SJCRH30 (cell line): ENCODE data around the gene HTR3B. TPM values are rescaled to one million over a fixed set of nuclear protein-coding genes. Genes with fewer than 3 reads are reported as not detected.
"Not testable (repeated sequence)": the region's sequence is repeated elsewhere in the genome, so short reads cannot be mapped to it uniquely, and the experiment has no call there.

ENCODE experiments used
- DNase-seq, 2 experiments: peaks; one replicate each; pipeline ENCODE4 v3.0.0-alpha.2; 2015 to 2020
- H3K27ac ChIP-seq: fragments of 250-450 bp; sonication (Bioruptor Pico); 2 replicates; pipeline ENCODE4 v1.5.1; 2020; ENCODE audit warnings: mild to moderate bottlenecking, moderate library complexity
- H3K27me3 ChIP-seq: fragments of 250-450 bp; sonication (Bioruptor Pico); 2 replicates; pipeline ENCODE4 v1.5.1; 2020; ENCODE audit warnings: mild to moderate bottlenecking, moderate library complexity
- H3K36me3 ChIP-seq: fragments of 250-450 bp; sonication (Bioruptor Pico); 2 replicates; pipeline ENCODE4 v1.5.1; 2020; ENCODE audit warnings: mild to moderate bottlenecking, moderate library complexity
- H3K4me1 ChIP-seq: fragments of 250-450 bp; sonication (Bioruptor Pico); 2 replicates; pipeline ENCODE4 v1.5.1; 2020; ENCODE audit warnings: mild to moderate bottlenecking, moderate library complexity
- H3K4me3 ChIP-seq: fragments of 250-450 bp; sonication (Bioruptor Pico); 2 replicates; pipeline ENCODE4 v1.5.1; 2020; ENCODE audit warnings: mild to moderate bottlenecking, moderate library complexity
- H3K9me3 ChIP-seq: fragments of 250-450 bp; sonication (Bioruptor Pico); replicated peaks from 2 replicates; pipeline ENCODE4 v1.5.1; 2020; ENCODE audit warnings: mild to moderate bottlenecking, moderate library complexity
- total RNA-seq: library from RNA; depleted of rRNA; stranded (reverse); fragments of >200 nt; shearing (Covaris generic); gene quantifications from 2 replicates; pipeline ENCODE4 v1.2.3, GENCODE V29; 2014

HTR3B gene
- total RNA-seq, 1 experiment from 2014 or later, result not detected

DNA sequence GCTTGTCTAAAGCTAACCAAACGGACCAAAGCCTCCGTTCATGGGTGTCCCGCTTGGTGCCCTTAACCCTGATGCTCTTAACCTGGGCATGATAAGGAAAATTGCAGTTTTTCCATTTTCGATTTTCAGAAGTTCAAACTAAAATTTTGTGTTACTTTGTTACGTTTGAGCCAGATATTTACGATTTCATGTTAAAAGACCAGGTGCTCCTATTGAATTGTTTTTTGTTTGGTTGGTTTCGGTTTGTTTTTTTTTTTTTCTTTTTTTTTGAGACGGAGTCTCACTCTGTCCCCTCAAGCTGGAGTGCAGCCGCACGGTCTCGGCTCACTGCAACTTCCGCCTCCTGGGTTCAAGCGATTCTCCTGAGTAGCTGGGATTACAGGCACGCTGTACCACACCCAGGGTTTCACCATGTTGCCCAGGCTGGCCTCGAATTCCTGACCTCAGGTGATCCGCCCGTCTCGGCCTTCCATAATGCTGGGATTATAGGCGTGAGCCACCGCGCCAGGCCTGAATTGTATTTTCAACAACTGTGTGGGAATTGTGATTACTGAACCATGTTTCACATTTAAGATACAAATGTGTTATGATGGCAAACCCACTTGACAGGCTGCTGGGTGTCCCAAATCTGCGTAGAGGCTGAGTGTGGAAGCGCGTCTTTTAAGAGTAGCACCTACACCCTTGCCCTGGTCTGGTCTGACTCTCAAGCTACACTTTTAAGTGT is 28.4 kb upstream of the HTR3B start:
- no peaks in the 10 kb centered on the region for H3K36me3 ChIP-seq
- H3K9me3 ChIP-seq, result no peaks in the 10 kb centered on the region
- peak overlapping the region; percentile 70 for H3K4me3 ChIP-seq
- H3K4me1 ChIP-seq, result peaks cover 11% of the 10 kb centered on the region
- peak; percentile 25 to 36 for DNase-seq
- peak overlapping the region; percentile 95 for H3K27ac ChIP-seq
- no peaks in the 10 kb centered on the region for H3K27me3 ChIP-seq

DNA sequence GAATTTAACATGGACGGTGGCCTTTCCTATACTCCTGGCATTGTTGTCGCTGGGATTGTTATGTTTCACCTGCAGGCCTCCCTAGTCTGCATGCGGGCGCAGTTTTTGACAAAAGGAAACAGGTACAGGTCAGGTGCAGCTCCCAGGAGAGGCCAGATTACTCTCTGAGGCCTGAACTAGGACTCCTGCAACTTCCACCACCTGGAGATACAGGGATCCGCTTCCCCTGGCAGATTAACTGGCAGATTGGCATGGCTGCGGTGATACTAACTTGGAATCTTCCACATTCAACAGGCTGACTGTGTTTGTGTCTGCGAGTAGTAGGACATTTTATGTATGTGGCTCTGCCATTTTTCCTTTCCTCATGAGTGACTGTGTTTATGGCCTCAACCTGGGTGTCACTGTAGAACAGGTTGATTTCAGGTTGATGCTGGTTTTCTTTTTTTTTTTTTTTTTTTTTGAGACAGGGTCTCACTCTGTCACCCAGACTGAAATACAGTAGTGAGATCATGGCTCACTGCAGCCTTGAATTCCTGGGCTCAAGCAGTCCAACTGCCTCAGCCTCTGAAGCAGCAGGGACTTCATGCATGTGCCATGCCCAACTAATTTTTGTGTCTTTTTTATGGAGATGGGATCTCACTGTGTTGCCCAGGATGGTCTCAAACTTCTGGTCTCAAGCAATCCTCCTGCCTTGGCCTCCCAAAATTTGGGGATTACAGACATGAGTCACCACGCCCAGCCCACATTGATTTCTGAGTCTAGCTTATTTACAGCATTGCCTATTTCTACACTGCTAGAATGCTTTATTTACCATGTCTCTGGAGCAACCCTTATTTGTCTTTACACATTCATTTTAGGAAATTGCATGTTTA is 27.6 kb upstream of the HTR3B start:
- Histone ChIP-seq H3K4me3 (peak overlapping the region; percentile 70), H3K4me1 (peaks cover 17% of the 10 kb centered on the region), H3K27me3 (no peaks in the 10 kb centered on the region), H3K9me3 (no peaks in the 10 kb centered on the region), H3K27ac (peak overlapping the region; percentile 95), H3K36me3 (no peaks in the 10 kb centered on the region)
- DNase-seq, result no peak

DNA sequence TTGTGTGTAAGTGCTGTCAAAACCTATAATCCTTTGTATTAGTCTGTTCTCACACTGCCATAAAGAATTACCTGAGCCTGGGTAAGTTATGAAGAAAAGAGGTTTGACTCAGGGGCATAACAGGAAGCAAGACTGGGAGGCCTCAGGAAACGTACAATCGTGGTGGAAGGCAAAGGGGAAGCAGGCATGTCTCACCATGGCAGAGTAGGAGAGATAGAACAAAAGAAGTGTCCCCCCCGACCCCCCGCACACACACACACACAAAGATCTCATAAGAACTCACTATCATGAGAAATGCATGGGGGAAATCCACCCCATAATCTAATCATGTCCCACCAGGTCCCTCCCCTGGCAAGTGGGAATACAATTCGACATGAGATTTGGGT is 26.9 kb upstream of the HTR3B start:
- no peak overlapping the region for H3K4me3 ChIP-seq
- H3K27ac ChIP-seq, result no peak overlapping the region
- H3K4me1 ChIP-seq, result peaks cover 19% of the 10 kb centered on the region
- no peak for DNase-seq
- H3K9me3 ChIP-seq, result no peaks in the 10 kb centered on the region
- no peaks in the 10 kb centered on the region for H3K36me3 ChIP-seq
- no peaks in the 10 kb centered on the region for H3K27me3 ChIP-seq

DNA sequence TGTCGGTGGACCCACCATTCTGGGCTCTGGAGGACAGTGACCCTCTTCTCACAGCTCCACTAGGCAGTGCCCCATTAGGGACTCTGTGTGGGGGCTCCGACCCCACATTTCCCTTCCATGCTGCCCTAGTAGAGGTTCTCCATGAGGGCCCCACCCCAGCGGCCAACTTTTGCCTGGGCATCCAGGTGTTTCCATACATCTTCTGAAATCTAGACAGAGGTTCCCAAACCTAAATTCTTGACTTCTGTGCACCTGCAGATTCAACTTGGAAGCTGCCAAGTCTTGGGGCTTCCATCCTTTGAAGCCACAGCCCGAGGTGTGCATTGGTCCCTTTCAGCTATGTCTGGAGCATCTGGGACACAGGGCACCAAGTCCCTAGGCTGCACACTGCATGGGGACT is 25.1 kb upstream of the HTR3B start:
- DNase-seq, H3K27ac ChIP-seq, H3K4me3 ChIP-seq, H3K27me3 ChIP-seq, H3K9me3 ChIP-seq, H3K36me3 ChIP-seq: not testable (repeated sequence)
- H3K4me1 ChIP-seq, result peaks cover 17% of the 10 kb centered on the region

DNA sequence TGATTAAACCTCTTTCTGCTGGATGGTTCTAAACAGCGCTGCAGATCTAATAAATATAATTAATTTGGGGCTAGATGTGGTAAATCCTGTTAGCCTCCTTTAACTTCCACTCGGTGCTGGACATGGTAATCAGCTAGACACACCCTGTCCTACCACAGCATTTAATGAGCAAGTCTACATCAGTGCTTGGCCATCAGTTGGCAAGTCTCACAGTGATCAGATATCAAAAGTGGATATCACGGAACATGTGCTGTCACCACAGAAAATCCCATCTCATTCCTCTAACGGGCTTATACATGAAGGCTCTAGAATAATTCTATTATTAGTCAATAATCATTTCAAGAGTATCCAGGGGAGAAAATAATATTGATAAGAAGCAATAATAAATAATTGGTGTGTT is 23.6 kb upstream of the HTR3B start:
- Histone ChIP-seq H3K36me3 (no peaks in the 10 kb centered on the region), H3K4me3 (no peak overlapping the region), H3K27me3 (no peaks in the 10 kb centered on the region), H3K4me1 (peaks cover 17% of the 10 kb centered on the region), H3K9me3 (no peaks in the 10 kb centered on the region), H3K27ac (peak overlapping the region; percentile 76)
- peak; percentile 29 to 66 for DNase-seq

DNA sequence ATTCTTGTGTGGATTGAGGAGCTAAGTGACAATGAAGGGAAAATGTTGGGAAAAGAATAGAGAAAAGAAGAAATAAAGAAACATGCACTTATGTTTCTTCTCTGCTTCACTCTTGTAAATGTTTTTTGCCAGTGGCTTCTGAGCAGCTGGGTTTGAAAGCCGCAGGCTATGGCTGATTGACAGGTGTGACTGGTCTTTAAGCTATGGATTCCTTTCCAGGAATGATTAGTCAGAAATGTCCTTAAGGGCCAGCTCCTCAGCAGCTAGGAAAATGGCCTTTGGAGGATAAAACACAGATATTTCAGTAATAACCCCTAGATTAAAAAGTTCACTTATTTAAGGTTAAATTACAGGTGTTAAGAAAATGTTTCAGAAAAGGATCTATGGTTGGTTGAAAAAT is 22.7 kb upstream of the HTR3B start:
- H3K4me3 ChIP-seq, result no peak overlapping the region
- H3K27me3 ChIP-seq, result no peaks in the 10 kb centered on the region
- H3K4me1 ChIP-seq, result peaks cover 17% of the 10 kb centered on the region
- no peaks in the 10 kb centered on the region for H3K9me3 ChIP-seq
- H3K36me3 ChIP-seq, result no peaks in the 10 kb centered on the region
- peak overlapping the region; percentile 76 for H3K27ac ChIP-seq
- peak; percentile 70 to 86 for DNase-seq

DNA sequence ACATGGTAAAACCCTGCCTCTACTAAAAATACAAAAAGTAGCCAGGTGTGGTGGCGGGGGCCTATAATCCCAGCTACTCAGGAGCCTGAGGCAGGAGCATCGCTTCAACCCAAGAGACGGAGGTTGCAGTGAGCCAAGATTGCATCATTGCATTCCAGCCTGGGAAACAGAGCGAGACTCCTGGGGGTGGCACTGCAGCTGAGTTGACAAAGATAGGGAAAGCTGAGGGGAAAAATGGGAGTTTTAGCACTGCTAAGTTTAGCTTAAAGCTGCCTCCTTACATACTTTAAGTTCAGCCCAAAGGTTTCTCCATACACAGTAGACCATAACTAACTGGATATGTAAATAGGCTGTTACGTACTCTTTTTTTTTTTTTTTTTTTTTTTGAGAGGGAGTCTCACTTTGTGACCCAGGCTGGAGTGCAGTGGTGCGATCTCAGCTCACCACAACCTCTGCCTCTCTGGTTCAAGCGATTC is 20.2 kb upstream of the HTR3B start:
- Histone ChIP-seq H3K9me3 (no peaks in the 10 kb centered on the region), H3K4me3 (no peak overlapping the region), H3K27me3 (no peaks in the 10 kb centered on the region), H3K36me3 (no peaks in the 10 kb centered on the region), H3K27ac (no peak overlapping the region), H3K4me1 (peaks cover 17% of the 10 kb centered on the region)
- DNase-seq, result peak in 1 of 2 experiments; percentile 40

DNA sequence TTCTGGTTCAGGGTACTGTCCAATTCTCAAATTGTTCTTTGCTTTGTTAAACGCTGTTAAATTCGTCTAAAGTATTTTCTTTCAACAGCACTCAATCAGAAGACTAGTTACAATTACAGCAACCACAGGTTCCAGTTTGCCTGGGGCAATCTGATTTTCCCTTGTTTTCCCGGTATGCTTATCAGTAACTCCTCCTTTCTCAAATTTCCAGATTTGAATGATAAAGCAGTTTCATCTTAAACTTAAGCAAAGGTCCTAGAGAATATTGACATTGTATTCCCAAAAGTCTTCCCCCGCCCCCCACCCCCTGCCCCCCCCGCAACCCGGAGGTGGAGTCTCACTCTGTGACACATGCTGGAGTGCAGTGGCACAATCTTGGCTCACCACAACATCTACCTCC is 18.7 kb upstream of the HTR3B start:
- H3K9me3 ChIP-seq, result no peaks in the 10 kb centered on the region
- H3K4me1 ChIP-seq, result peaks cover 13% of the 10 kb centered on the region
- H3K27ac ChIP-seq, result no peak overlapping the region
- no peak overlapping the region for H3K4me3 ChIP-seq
- H3K27me3 ChIP-seq, result no peaks in the 10 kb centered on the region
- H3K36me3 ChIP-seq, result no peaks in the 10 kb centered on the region
- DNase-seq, result peak in 1 of 2 experiments; percentile 39

DNA sequence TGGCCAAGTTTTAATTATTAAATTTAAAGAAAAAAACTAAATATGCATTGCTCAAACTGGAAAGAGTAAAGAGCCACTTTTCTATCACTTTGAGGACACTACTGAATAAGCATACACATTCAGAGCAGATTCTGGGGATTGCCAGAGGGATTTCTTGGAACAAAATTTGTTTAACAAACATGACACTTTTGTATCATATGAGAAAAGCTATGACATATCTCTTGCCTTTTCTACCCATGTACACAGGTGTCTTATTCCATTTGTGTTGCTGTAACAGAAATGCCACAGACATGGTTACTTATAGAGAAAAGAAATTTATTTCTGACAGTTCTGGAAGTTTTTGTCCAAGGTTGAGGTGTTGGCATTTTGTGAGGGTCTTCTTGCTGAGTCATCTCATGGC is 15.7 kb upstream of the HTR3B start:
- Histone ChIP-seq H3K27me3 (no peaks in the 10 kb centered on the region), H3K4me3 (no peak overlapping the region), H3K4me1 (0 out of 2 replicates have a peak, but pooled peaks cover 2% of the 10 kb centered on the region), H3K9me3 (no peaks in the 10 kb centered on the region), H3K27ac (no peak overlapping the region), H3K36me3 (no peaks in the 10 kb centered on the region)
- DNase-seq, result no peak

DNA sequence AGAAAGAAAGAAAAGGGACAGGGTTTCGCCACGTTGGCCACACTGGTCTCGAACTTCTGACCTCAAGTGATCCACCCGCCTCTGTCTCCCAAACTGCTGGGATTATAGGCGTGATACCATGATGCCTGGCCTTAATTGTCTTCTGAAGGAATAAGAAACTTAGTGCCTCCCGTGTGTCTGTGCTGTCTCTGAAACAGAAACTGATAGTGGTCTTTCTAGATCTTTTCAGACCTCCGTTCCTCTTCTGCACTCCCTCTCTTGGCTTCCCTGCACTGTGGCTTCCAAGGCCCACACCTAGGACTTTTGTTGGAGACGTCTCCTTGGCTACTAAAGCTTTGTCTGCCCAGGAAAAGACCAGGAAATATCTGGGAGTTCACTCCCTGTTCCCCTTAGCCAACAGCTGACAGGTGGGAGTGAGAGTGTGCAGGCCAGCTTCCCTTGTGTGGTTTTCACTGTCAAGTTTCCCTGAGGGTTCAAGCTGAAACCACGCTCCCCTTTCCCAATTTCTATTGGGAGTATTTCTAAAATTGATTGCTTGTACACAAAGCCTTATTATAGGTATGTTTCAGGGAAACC is 10.1 kb upstream of the HTR3B start:
- Histone ChIP-seq H3K36me3 (no peaks in the 10 kb centered on the region), H3K4me3 (no peak overlapping the region), H3K27me3 (no peaks in the 10 kb centered on the region), H3K4me1 (0 out of 2 replicates have a peak, but pooled peaks cover 2% of the 10 kb centered on the region), H3K27ac (no peak overlapping the region), H3K9me3 (no peaks in the 10 kb centered on the region)
- DNase-seq, result peak; percentile 26 to 56

DNA sequence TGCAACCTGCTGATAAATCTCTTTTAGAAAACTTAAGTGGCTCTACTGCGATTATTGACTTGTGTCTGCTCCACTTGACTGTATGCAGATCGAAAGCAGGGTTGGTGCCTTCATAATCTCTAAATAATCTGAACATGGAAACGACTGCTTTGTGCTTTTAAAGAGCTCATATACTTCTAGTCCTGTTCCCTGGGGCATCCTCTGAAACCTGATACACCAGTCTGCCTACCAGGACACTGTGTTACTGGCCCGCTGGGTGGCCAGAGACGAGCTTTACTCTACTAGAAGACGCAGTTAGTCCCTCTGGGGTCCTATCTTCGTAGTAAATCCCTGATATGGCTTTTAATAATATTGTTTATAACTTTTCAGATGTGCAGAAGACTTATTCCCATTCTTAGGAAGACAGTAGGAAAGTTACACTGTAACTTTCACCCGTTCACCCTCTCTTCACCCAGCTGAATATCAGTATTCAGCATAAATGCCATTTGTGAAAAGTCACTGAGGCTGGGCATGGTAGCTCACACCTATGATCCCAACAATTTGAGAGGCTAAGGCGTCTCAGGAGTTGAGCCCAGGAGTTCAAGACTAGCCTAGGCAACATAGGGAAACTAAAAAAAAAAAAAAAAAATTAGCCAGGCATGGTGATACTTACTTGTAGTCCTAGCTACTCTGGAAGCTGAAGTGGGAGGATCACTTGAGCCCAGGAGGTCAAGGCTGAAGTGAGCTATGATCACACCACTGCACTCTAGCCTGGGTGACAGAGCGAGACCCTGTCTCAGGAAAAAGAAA is 9.0 kb upstream of the HTR3B start:
- peak; percentile 31 to 54 for DNase-seq
- H3K36me3 ChIP-seq, result no peaks in the 10 kb centered on the region
- no peak overlapping the region for H3K4me3 ChIP-seq
- H3K4me1 ChIP-seq, result 0 out of 2 replicates have a peak, but pooled peaks cover 2% of the 10 kb centered on the region
- no peaks in the 10 kb centered on the region for H3K9me3 ChIP-seq
- H3K27me3 ChIP-seq, result no peaks in the 10 kb centered on the region
- H3K27ac ChIP-seq, result no peak overlapping the region

DNA sequence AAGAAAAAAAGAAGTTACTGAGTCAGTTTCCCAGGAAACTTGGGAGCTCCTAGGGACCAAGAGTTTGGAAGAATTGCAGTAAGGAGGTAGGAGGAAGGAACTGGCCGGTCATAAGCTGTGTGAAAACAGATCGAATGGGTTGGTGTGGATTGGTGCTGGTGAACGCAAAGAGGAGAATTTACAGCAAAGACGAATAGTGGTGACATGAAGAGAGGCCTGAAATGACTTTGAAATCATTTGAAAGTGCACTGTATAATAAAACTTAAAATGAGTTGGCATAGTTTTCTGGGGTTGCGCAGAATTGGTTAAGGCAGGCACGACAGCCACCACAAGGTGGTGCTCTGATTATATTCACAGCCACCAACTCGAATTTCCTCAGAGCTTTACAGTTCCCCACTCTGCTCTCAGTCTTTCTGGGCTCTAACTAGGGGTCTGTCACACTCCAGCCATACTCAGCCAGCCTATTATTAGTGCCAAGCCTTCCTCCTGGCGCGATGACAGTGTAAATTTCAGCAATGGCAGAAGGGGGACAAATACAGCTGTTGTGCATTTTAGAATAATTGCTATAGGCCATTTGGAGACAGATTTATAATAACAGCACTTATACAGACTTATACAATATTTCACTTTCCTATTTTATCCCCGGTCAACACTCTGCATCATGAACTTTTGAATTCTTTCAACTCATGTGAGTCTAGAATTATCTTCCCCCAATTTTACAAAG is 8.3 kb upstream of the HTR3B start:
- H3K27ac ChIP-seq, result no peak overlapping the region
- H3K4me3 ChIP-seq, result no peak overlapping the region
- no peaks in the 10 kb centered on the region for H3K9me3 ChIP-seq
- H3K27me3 ChIP-seq, result no peaks in the 10 kb centered on the region
- H3K4me1 ChIP-seq, result 0 out of 2 replicates have a peak, but pooled peaks cover 2% of the 10 kb centered on the region
- DNase-seq, result peak in 1 of 2 experiments; percentile 51
- no peaks in the 10 kb centered on the region for H3K36me3 ChIP-seq

DNA sequence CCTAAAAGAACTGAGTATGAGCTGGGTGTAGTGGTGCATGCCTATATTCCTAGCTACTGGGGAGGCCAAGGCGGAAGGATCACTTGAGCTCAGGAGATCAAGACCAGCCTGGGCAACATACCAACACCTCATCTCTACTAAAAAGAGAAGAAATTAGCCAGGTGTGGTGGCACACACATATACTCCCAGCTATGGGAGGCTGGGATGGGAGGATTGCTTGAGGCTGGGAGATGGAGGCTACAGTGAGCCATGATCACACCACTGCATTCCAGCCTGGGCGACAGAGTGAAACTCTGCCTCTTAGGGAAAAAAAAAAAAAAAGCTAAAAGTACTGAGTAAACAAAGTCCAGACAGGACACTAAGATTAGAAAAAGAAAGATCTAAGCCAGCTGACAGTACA is 3.5 kb upstream of the HTR3B start:
- Histone ChIP-seq H3K27ac (no peak overlapping the region), H3K36me3 (no peaks in the 10 kb centered on the region), H3K4me1 (no peaks in the 10 kb centered on the region), H3K27me3 (no peaks in the 10 kb centered on the region), H3K4me3 (no peak overlapping the region), H3K9me3 (no peaks in the 10 kb centered on the region)
- DNase-seq, result no peak

DNA sequence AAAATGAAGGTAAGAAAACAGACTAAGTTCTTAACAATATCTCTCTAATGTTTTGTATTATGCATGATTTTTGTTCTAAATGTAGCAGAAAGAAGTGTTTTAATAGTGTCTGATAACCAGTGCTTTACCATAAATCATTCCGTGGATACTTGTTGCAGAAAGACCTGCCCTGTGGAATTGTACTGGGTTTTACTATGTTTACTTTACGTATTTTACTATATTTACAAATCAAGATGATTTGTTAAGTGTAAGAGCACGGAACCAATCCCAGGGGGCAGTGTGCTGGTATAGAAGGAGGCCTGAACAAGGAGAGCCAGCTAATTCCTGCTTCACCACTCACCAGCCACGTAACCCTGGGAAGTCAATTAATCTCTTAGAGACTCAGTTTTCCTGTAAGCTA is 1.4 kb downstream of the HTR3B start:
- Histone ChIP-seq H3K4me3 (no peak overlapping the region), H3K36me3 (no peaks in the 10 kb centered on the region), H3K27ac (no peak overlapping the region), H3K4me1 (no peaks in the 10 kb centered on the region), H3K9me3 (no peaks in the 10 kb centered on the region), H3K27me3 (no peaks in the 10 kb centered on the region)
- no peak for DNase-seq
